Subcutaneous abdominal adipose tissue (tissue), 5 donors: ENCODE results near the gene CBX1.

ENCODE experiments used
- H3K27ac ChIP-seq: one replicate; pipeline ENCODE4 v1.7.0; 2013; ENCODE audit warnings: low read depth, mild to moderate bottlenecking, inconsistent platforms, low read length, moderate library complexity
- H3K27me3 ChIP-seq, 5 donors: one replicate each; pipeline ENCODE4 v1.7.0; 2013; ENCODE audit warnings: low read length in 5 of 5, inconsistent platforms in 1 of 5; ENCODE audit not compliant: control insufficient read depth in 5 of 5, insufficient read depth in 4 of 5
- H3K36me3 ChIP-seq, 5 donors: one replicate each; pipeline ENCODE4 v1.7.0; 2013; ENCODE audit warnings: low read length in 5 of 5; ENCODE audit not compliant: control insufficient read depth in 5 of 5, insufficient read depth in 5 of 5
- H3K4me1 ChIP-seq, 5 donors: one replicate each; pipeline ENCODE4 v1.7.0; 2013; ENCODE audit warnings: low read length in 5 of 5, mild to moderate bottlenecking in 3 of 5, moderate library complexity in 1 of 5; ENCODE audit not compliant: control insufficient read depth in 5 of 5, insufficient read depth in 5 of 5
- H3K4me3 ChIP-seq, 5 donors: one replicate each; pipeline ENCODE4 v1.7.0; 2013; ENCODE audit warnings: low read length in 5 of 5, low read depth in 1 of 5
- H3K9ac ChIP-seq, 5 donors: one replicate each; pipeline ENCODE4 v1.7.0; 2013; ENCODE audit warnings: low read length in 5 of 5, mild to moderate bottlenecking in 4 of 5, moderate library complexity in 3 of 5
- H3K9me3 ChIP-seq, 5 donors: one replicate each; pipeline ENCODE4 v1.7.0; 2013; ENCODE audit warnings: low read length in 5 of 5; ENCODE audit not compliant: control insufficient read depth in 5 of 5
- donor health status: healthy.
- donor health status: healthy.
- donor health status: healthy.
- donor health status: healthy.
- donor health status: healthy.

The CBX1 gene

DNA sequence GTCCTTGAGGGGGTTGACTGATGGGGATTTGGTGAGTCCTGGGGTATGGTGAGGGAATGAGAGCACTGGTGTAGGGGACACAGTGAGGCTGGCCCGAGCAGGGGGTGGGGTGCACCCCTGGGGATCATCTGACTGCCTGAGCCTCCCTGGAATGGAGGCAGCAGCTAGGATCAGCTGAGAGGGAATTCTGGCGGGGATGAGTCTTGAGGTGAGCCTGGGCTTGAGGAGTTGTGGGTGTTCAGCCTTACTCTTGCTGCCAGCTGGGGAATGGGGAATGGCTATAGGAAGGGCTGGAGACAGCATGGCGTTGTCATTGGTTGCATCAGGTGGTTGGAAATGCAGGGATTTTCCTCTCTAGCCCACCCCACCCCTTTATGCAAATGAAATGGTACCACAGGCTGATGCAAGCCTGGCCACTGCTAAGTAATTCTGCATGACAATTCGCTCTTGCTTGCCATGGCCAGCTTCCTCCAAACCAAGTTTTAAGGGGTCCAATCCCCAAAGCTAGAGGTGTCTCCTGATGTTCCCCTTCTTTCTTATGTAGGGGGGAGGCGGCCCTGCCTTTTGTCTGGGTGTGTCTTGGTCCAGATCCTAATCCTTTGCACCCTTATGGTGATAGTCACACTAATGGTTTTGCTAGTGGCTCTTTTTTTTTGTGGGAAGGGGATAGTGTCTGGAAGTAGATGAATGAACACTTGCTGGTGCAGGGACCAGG lies 45.6 kb downstream of the CBX1 start:
- peaks cover 8 to 75% (median 63%) of the 10 kb centered on the region in 5 donors for H3K36me3 ChIP-seq
- H3K9ac ChIP-seq = peak overlapping the region in 2 of 5 donors; percentile 0 to 42
- no peaks in the 10 kb centered on the region for H3K9me3 ChIP-seq
- H3K4me3 ChIP-seq = no peak overlapping the region
- no peaks in the 10 kb centered on the region for H3K27me3 ChIP-seq
- H3K4me1 ChIP-seq = peaks cover 32 to 72% (median 66%) of the 10 kb centered on the region in 5 donors
- peak overlapping the region; percentile 50 for H3K27ac ChIP-seq

DNA sequence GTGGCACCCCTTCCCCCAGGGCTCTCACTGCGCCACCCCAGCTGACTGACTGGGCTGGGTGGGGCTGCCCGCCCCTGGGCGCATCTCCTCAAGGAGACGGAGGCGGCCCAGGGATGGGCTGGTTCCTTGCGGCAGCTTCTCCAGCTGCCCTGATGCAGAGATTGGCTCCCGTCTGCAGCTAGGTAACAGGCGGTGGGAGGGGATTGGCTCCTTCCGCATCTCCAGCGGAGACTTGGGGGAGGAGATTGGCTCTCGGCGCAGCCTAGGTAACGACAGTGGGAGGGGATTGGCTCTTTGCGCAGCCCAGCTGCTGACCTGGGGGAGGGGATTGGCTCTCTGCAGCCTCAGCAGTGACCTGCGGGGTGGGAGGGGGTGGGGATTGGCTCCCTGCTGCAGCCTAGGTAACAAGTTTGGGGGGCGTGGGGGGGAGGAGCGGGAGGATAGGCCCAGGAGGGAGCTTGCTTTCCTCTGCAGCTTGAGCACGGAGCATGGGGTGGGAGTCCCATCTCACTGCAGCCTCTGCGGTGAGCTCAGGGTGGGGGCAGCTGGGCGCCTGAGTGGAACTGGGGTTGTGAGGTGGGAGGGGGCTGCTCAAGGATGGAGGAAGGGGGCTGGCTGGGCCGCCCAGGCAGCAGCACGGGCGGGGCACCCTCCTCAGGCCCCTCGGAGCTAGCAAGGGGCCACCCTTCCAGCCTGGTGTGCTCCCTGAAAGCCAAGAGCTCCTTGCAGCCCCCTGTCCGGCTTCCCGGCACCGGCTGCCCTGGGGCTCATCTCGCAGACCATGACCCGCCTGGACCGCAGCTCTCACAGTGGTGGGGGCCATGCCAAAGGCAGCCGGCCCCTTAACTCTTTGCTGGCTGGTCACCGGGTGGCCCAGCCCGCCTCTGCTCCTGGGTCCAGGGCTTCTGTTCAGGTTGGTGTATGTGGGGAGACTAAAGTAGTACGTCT lies 46.8 kb downstream of the CBX1 start:
- Histone ChIP-seq H3K9ac (peak overlapping the region in 4 of 5 donors; percentile 31 to 50 (median 44)), H3K9me3 (no peaks in the 10 kb centered on the region), H3K4me1 (peaks cover 32 to 76% (median 67%) of the 10 kb centered on the region in 5 donors), H3K36me3 (peaks cover 8 to 67% (median 53%) of the 10 kb centered on the region in 5 donors), H3K4me3 (peak overlapping the region; percentile 27 to 52 (median 29)), H3K27me3 (no peaks in the 10 kb centered on the region), H3K27ac (peak overlapping the region; percentile 93)

DNA sequence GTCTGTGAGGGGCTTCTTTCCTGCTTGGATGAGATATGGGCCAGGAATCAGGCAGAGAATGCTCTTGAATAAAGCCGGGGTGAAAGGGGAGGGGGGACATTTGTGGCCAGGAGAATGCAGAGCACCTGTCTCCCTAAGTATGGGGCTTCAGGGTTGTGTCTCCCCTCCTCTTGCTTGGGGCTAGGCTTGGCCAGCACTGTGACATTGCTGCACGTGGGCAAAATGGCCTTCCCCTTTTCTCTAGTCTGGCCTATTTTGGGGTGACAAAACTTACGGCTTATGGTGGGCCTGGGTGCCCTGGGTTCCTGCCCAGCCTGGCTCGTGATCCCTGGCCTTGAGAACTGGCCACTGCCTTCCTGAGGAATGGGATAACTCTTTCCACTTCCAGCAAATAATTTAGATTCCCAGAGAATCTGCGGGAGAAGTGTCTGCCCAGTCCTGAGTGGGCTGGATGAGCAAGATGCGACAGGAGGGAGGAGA lies 47.5 kb downstream of the CBX1 start:
- Histone ChIP-seq H3K4me1 (peaks cover 32 to 76% (median 70%) of the 10 kb centered on the region in 5 donors), H3K27me3 (no peaks in the 10 kb centered on the region), H3K9me3 (no peaks in the 10 kb centered on the region), H3K36me3 (peaks cover 8 to 60% (median 46%) of the 10 kb centered on the region in 5 donors), H3K27ac (peak overlapping the region; percentile 93), H3K9ac (peak overlapping the region; percentile 12 to 59 (median 47)), H3K4me3 (peak overlapping the region; percentile 29 to 58 (median 40))

DNA sequence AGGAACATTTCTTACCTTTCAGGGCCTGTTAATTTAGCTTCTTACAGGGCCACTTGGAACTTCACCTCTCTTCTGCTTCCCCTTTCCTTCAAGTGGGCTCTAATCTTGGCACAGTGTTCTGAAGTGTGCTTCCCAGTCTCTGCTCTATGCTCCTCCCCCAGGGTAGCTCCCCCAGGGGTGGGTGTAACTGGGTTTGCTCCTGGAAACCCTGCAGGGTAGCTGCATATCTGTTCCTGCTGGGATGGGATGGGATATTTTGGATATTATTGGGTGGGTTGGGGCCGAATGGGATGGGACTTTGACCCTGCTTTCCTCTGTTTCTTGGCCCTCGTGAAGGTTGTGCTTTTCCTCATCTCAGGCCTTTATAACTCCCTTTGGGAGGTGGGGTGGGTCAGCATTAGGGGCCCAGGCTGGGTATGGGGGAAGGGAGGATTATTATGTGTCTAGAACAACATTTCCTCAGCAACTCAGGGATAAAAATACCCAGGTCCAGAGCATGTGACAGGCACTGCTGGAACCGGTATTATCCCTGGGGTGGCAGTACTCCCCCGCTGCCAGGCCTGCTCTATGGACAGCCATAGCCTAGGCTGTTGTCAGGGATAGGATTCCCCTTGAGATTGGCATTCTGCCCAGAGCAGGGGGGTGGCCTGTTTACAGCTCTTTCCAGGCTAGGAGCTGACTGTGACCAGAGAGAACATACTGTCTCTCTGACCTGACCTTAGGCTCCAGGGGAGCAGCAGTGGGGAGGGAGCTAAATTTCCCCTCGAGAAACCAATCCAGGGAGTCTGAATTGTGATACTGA lies 48.1 kb downstream of the CBX1 start:
- Histone ChIP-seq H3K9me3 (no peaks in the 10 kb centered on the region), H3K9ac (peak overlapping the region; percentile 12 to 59 (median 48)), H3K27ac (peak overlapping the region; percentile 93), H3K4me3 (peak overlapping the region; percentile 29 to 58 (median 50)), H3K36me3 (peaks cover 8 to 53% (median 40%) of the 10 kb centered on the region in 5 donors), H3K27me3 (no peaks in the 10 kb centered on the region), H3K4me1 (peaks cover 32 to 76% (median 71%) of the 10 kb centered on the region in 5 donors)

DNA sequence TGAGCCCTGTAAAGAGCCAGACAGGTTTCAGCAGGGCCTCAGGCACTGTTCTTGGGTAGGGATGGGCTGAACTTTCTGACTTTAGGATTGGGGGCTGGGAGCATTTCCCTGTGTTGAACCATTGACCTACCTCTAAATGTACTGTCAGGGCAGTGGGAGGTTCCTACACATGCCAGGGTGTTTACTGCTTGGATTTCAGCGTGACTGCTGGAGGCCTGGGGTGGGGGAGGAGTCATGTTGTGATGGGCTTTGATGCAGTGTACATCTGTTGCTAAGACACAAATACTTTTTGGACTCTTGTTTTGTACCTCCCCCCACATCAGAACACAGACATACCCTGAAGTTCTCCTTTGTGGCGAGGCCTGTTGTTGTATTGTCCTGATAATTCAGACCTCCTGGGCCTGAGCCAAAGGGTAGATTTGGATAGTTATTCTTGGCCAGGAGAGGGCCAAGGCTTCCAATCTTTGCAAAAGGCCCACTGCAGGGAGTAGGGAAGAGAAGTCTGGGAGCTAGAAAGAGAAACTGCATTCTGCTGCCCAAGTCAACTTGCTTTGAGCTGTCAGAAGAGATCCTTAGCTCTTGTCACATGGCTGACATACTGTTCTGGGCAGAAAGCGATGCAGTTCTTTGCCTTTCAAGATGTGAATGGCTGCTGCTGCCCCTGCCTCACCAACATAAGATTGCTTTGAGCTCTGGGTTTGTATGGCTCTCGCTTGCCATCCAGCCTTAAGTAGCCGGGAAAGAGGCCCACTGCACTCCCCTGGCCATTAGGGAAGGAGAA lies 49.4 kb downstream of the CBX1 start:
- H3K27me3 ChIP-seq = no peaks in the 10 kb centered on the region
- peak overlapping the region; percentile 12 to 62 (median 50) for H3K9ac ChIP-seq
- H3K36me3 ChIP-seq = peaks cover 0 to 41% (median 27%) of the 10 kb centered on the region in 5 donors
- peak overlapping the region; percentile 29 to 58 (median 50) for H3K4me3 ChIP-seq
- H3K9me3 ChIP-seq = no peaks in the 10 kb centered on the region
- peak overlapping the region; percentile 93 for H3K27ac ChIP-seq
- H3K4me1 ChIP-seq = peaks cover 36 to 86% (median 81%) of the 10 kb centered on the region in 5 donors

DNA sequence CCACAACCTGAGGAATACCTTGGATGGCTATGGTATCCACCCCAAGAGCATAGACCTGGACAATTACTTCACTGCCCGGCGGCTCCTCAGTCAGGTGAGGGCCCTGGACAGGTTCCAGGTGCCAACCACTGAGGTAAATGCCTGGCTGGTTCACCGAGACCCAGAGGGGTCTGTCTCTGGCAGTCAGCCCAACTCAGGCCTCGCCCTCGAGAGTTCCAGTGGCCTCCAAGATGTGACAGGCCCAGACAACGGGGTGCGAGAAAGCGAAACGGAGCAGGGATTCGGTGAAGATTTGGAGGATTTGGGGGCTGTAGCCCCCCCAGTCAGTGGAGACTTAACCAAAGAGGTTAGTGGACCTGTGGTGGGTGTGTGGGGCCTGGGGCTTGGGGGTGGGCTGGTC lies 50.0 kb downstream of the CBX1 start:
- H3K27me3 ChIP-seq = no peaks in the 10 kb centered on the region
- H3K27ac ChIP-seq = peak overlapping the region; percentile 93
- H3K4me1 ChIP-seq = peaks cover 36 to 92% (median 86%) of the 10 kb centered on the region in 5 donors
- no peaks in the 10 kb centered on the region for H3K9me3 ChIP-seq
- peak overlapping the region in 4 of 5 donors; percentile 0 to 29 (median 13) for H3K4me3 ChIP-seq
- peak overlapping the region; percentile 17 to 81 (median 59) for H3K9ac ChIP-seq
- H3K36me3 ChIP-seq = peaks cover 0 to 35% (median 21%) of the 10 kb centered on the region in 5 donors

DNA sequence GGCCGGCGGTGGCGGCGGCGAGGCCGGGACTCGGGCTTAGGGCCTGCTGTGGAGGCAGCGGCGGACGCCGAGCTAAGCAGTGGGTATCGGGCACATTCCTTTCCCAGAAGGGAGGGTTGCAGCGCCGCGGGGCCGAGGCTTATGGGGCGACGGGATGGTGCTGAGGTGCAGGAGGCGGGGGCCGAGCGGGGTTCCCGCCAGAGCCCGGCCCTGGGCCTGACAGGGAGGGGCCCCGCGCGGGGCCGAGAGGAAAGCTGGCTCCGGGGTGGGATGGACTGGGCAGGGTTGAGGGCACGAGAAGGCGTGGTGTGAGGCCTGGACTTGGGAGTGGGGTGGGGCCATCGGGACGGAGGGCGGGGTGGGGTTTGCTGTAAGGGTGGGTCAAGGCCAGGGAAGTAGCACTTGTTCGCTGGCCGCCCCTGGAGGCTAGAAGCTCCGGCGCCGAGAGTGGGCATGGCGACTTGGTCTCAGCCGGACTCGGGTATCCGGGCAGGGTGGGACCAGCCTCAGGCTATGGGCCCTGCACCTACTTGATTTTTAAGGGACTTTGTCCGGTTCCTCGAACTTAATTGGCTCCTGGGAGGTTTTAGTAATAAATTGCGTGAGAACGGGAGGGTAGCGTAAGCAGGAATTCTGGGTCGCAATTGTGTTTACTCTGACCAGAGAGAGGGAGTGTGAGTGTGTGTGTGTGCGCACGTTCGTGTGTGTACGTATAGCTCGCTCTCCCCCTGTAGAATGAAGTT lies 52.7 kb downstream of the CBX1 start:
- Histone ChIP-seq H3K9me3 (no peaks in the 10 kb centered on the region), H3K27me3 (no peaks in the 10 kb centered on the region), H3K36me3 (peaks cover 0 to 14% (median 10%) of the 10 kb centered on the region in 5 donors), H3K27ac (peak overlapping the region; percentile 93), H3K4me1 (peaks cover 29 to 79% (median 75%) of the 10 kb centered on the region in 5 donors), H3K9ac (peak overlapping the region; percentile 82 to 94 (median 93)), H3K4me3 (peak overlapping the region; percentile 79 to 95 (median 91))

DNA sequence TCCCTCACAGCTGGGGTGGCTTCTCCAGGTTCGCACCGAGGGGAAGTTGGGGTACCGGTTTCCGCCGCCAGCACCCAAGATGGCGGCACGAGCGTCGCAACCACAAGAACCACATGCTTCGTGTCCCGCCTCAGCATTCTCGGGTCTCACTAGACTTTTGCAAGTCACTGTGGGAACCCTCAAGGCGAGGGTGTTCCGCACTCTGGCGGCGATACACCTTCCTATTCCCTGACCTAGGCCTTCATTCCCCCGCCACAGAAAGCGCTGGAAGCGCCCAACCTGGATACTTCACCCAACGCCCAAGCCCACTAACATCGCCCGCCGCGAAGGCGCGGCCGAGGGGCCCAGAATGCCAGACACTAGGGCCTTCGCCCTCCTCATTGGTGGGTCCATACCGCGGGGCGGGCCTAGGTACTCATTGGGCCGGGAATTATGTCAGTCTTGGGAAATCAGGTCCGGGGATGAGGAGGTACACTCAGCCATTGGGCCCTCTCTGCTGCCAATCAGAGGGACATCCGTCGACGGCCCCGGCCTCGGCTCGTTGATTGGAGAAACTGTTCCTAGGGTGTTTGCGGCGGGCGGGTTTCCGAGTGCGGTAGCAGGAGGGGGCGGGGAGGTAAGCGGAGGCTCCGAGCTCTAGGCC lies 53.4 kb downstream of the CBX1 start, which contains the start of gene NFE2L1:
Gene NFE2L1, plus strand, starts transcription at position 619 of the 643 bp plus-strand sequence. CDS start 2,760 bp downstream, outside the sequence.
- H3K9me3 ChIP-seq = no peaks in the 10 kb centered on the region
- H3K4me1 ChIP-seq = peaks cover 23 to 72% (median 68%) of the 10 kb centered on the region in 5 donors
- H3K36me3 ChIP-seq = peaks cover 0 to 14% (median 10%) of the 10 kb centered on the region in 5 donors
- H3K27ac ChIP-seq = peak within 1 kb of the TSS; percentile 93
- peak within 1 kb of the TSS; percentile 85 to 95 (median 91) for H3K4me3 ChIP-seq
- peak within 1 kb of the TSS; percentile 82 to 94 (median 93) for H3K9ac ChIP-seq
- H3K27me3 ChIP-seq = no peaks in the 10 kb centered on the region
